Measurements from ENCODE around the gene TMEM231. TPM values are rescaled to one million over a fixed set of nuclear protein-coding genes. Genes with fewer than 3 reads are reported as not detected.

The TMEM231 gene
- total RNA-seq, 1 experiment from 2014 or later, result 17.3 TPM

- no peak overlapping the region for H3K27ac ChIP-seq (ENCODE audit: low read depth, low read length, poor library complexity, severe bottlenecking)
- H3K36me3 ChIP-seq (ENCODE audit: insufficient read depth, low read length, poor library complexity, severe bottlenecking), result peaks cover 79% of the 10 kb centered on the region
- BruUV-seq (replicated peaks), result no TSS peak
- POLR2A ChIA-PET (ENCODE audit: low non-redundant PET), result no interaction called here
- H3K27me3 ChIP-seq (replicated peaks; ENCODE audit: insufficient read depth, low read depth, low read length, poor library complexity), result no peaks in the 10 kb centered on the region
- intact Hi-C loops (cut with micrococcal nuclease; ENCODE audit: unreplicated experiment), result no loop called here
- no peak for TF ChIP-seq EZH2 (IDR thresholded peaks at IDR 0.05; ENCODE audit: borderline replicate concordance, low read depth, low read length, poor library complexity, severe bottlenecking)
- no peak for TF ChIP-seq CTCF (conservative IDR thresholded peaks at IDR 0.05; ENCODE audit: low read depth, low read length)
- no peaks in the 10 kb centered on the region for H3K9me3 ChIP-seq (ENCODE audit: low read depth, low read length, poor library complexity, severe bottlenecking)
- CTCF ChIA-PET, result no interaction called here
- H3K4me3 ChIP-seq (ENCODE audit: low read depth, low read length, poor library complexity, severe bottlenecking), result no peak overlapping the region
- H3K4me1 ChIP-seq (ENCODE audit: insufficient read depth, low read length, poor library complexity, severe bottlenecking), result peaks cover 3% of the 10 kb centered on the region
- DNase-seq (ENCODE audit: low spot score), result no peak
These were observed 17.9 kb upstream of the TMEM231 start for GRCh38 chr16:75573955-75574354.

- POLR2A ChIA-PET (ENCODE audit: low non-redundant PET), result no interaction called here
- Histone ChIP-seq H3K4me1 (ENCODE audit: insufficient read depth, low read length, poor library complexity, severe bottlenecking) (peaks cover 3% of the 10 kb centered on the region), H3K27ac (ENCODE audit: low read depth, low read length, poor library complexity, severe bottlenecking) (no peak overlapping the region), H3K4me3 (ENCODE audit: low read depth, low read length, poor library complexity, severe bottlenecking) (no peak overlapping the region), H3K36me3 (ENCODE audit: insufficient read depth, low read length, poor library complexity, severe bottlenecking) (peaks cover 79% of the 10 kb centered on the region), H3K27me3 (replicated peaks; ENCODE audit: insufficient read depth, low read depth, low read length, poor library complexity) (no peaks in the 10 kb centered on the region), H3K9me3 (ENCODE audit: low read depth, low read length, poor library complexity, severe bottlenecking) (no peaks in the 10 kb centered on the region)
- intact Hi-C loops (cut with micrococcal nuclease; ENCODE audit: unreplicated experiment), result no loop called here
- CTCF ChIA-PET, result no interaction called here
- no TSS peak for BruUV-seq (replicated peaks)
- DNase-seq (ENCODE audit: low spot score), result no peak
- no peak for TF ChIP-seq EZH2 (IDR thresholded peaks at IDR 0.05; ENCODE audit: borderline replicate concordance, low read depth, low read length, poor library complexity, severe bottlenecking)
- no peak for TF ChIP-seq CTCF (conservative IDR thresholded peaks at IDR 0.05; ENCODE audit: low read depth, low read length)
These were observed 17.0 kb upstream of the TMEM231 start for GRCh38 chr16:75572864-75573542.

- intact Hi-C loops (cut with micrococcal nuclease; ENCODE audit: unreplicated experiment), result no loop called here
- TF ChIP-seq CTCF (conservative IDR thresholded peaks at IDR 0.05; ENCODE audit: low read depth, low read length) (no peak), EZH2 (IDR thresholded peaks at IDR 0.05; ENCODE audit: borderline replicate concordance, low read depth, low read length, poor library complexity, severe bottlenecking) (no peak)
- POLR2A ChIA-PET (ENCODE audit: low non-redundant PET), result no interaction called here
- BruUV-seq (replicated peaks), result no TSS peak
- H3K9me3 ChIP-seq (ENCODE audit: low read depth, low read length, poor library complexity, severe bottlenecking), result no peaks in the 10 kb centered on the region
- peaks cover 60% of the 10 kb centered on the region for H3K36me3 ChIP-seq (ENCODE audit: insufficient read depth, low read length, poor library complexity, severe bottlenecking)
- no peak for DNase-seq (ENCODE audit: low spot score)
- no peaks in the 10 kb centered on the region for H3K27me3 ChIP-seq (replicated peaks; ENCODE audit: insufficient read depth, low read depth, low read length, poor library complexity)
- no peak overlapping the region for H3K4me3 ChIP-seq (ENCODE audit: low read depth, low read length, poor library complexity, severe bottlenecking)
- CTCF ChIA-PET, result interaction anchor here (0.6 kb wide), 1 partner anchor 53 kb away, joined by 3 read pairs; no protein-coding TSS in a partner anchor
- H3K4me1 ChIP-seq (ENCODE audit: insufficient read depth, low read length, poor library complexity, severe bottlenecking), result no peaks in the 10 kb centered on the region
- H3K27ac ChIP-seq (ENCODE audit: low read depth, low read length, poor library complexity, severe bottlenecking), result no peak overlapping the region
These were observed 14.5 kb upstream of the TMEM231 start for GRCh38 chr16:75570396-75571065.

All from A673 (cell line).